Heart right ventricle (tissue), 16 donors: ENCODE results near the gene CD80. TPM values are rescaled to one million over a fixed set of nuclear protein-coding genes. Genes with fewer than 3 reads are reported as not detected.

Source experiments
- ATAC-seq, 8 donors: fragments of 200-7000 bp; cut with Tn5 transposase; one replicate each; pipeline ENCODE4 v1.9.1; 2020; ENCODE audit warnings: mild to moderate bottlenecking in 8 of 8, moderate library complexity in 8 of 8, moderate number of reproducible peaks in 1 of 8
- DNase-seq, 2 donors: peaks; one replicate each; pipeline ENCODE4 v3.0.0-alpha.2; 2020
- H3K27ac ChIP-seq, 10 donors: fragments of 200-600 bp; sonication (generic) in 2 of 10; one replicate each; pipeline versions ENCODE4 v1.5.0 to v1.8.0; 2020 to 2022; ENCODE audit warnings: mild to moderate bottlenecking in 3 of 10
- H3K27me3 ChIP-seq, 7 donors: fragments of 200-600 bp; one replicate each; pipeline ENCODE4 v1.8.0; 2021 to 2022; ENCODE audit warnings: mild to moderate bottlenecking in 2 of 7
- H3K36me3 ChIP-seq, 9 donors: fragments of 200-600 bp; sonication (generic) in 1 of 9; one replicate each; pipeline versions ENCODE4 v1.5.0 to v1.8.0; 2020 to 2022; ENCODE audit warnings: mild to moderate bottlenecking in 2 of 9
- H3K4me1 ChIP-seq, 9 donors: fragments of 200-600 bp; sonication (generic) in 1 of 9; one replicate each; pipeline versions ENCODE4 v1.5.0 to v1.8.0; 2020 to 2022; ENCODE audit warnings: mild to moderate bottlenecking in 4 of 9
- H3K4me3 ChIP-seq, 10 donors: fragments of 200-600 bp; sonication (generic) in 2 of 10; one replicate each; pipeline versions ENCODE4 v1.5.0 to v1.8.0; 2020 to 2022; ENCODE audit warnings: mild to moderate bottlenecking in 7 of 10, moderate library complexity in 2 of 10
- H3K9me3 ChIP-seq, 11 donors: fragments of 200-600 bp in 10 of 11; sonication (generic) in 2 of 11; one replicate each; pipeline versions ENCODE4 v1.5.0 to v1.8.0; 2013 to 2022; ENCODE audit warnings: mild to moderate bottlenecking in 2 of 11, control low read depth in 1 of 11, moderate library complexity in 1 of 11
- WGBS, 2 donors: extraction: QIAGEN DNeasy Blood & Tissue Kit; methylation state at CpG; one replicate each; pipeline ENCODE4 v1.1.7; 2013; ENCODE audit warnings: inconsistent platforms in 1 of 2; 5-methylcytosine and 5-hydroxymethylcytosine counted together
- intact Hi-C, 10 donors: fragments of 100-400 bp; cut with DNase I; formaldehyde crosslinking; loops; one replicate each; pipeline versions ENCODE4 v1.11.1 to v1.14.2; 2022
- polyA plus RNA-seq, 2 donors: library from polyadenylated mRNA; stranded (reverse); fragments of 200-250 nt; gene quantifications; one replicate each; pipeline ENCODE4 v1.2.3, GENCODE V29; 2013
- total RNA-seq, 10 donors: library from RNA; stranded (reverse); fragmentation: NEBNext Ultra II Directional in 3 of 10; extraction: Animal tissue kit (Norgen Biotek cat#: 25700) in 3 of 10; gene quantifications; one replicate each; pipeline versions ENCODE4 v1.2.1 to v1.2.4, GENCODE V29; 2021 to 2023
- TF ChIP-seq, protein P1 (sequence below), 9 donors: fragments of 200-600 bp; sonication (generic) in 2 of 9; IDR thresholded peaks; one replicate each; pipeline versions ENCODE4 v1.5.0 to v1.8.0; 2021 to 2022; ENCODE audit warnings: antibody characterized with exemption in 9 of 9, mild to moderate bottlenecking in 5 of 9, moderate library complexity in 1 of 9
- donor health status: Arrhythmogenic right ventricular cardiomyopathy.
- donor health status: ischemic (EF 13 %, LVEDD 7.1; RV severe dilation, severe dysfunction).
- donor health status: healthy with polysubstance abuse.
- donor health status: DM: no; HTN: yes; CAD: no.
- donor health status: DM: no; HTN: no; CAD: no.
- donor health status: ischemic (EF 25% LVEDD 6.9; RV normal size, moderate dysfunction).
- donor health status: ischemic (EF 25% LVEDD 5.7; RV mildly dilated, moderate dysfunction).
- donor health status: healthy.
- donor health status: DM: yes; HTN: yes; CAD: no.
- donor health status: Ischemic cardiomyopathy.
- donor health status: ischemic (EF 35%, LVEDD 5.7; RV mildly dilated, moderate dysfunction).
- donor health status: nonischemic (EF 11% LVEDD 7.7; RV severe dilation, severe dysfunction).
- donor health status: DM: yes; HTN: yes; CAD: no.
- donor health status: PGD.
- donor health status: ischemic (EF 29% LVEDD 5.4; RV normal size, mild dysfunction).
- donor health status: nonischemic (EF 23%, LVEDD 6.1; RV moderate dilation, normal function).

Gene CD80
- total and polyA plus RNA-seq, 12 donors, result 0.01 to 1.6 (median 0.33) TPM; not detected in 6

DNA sequence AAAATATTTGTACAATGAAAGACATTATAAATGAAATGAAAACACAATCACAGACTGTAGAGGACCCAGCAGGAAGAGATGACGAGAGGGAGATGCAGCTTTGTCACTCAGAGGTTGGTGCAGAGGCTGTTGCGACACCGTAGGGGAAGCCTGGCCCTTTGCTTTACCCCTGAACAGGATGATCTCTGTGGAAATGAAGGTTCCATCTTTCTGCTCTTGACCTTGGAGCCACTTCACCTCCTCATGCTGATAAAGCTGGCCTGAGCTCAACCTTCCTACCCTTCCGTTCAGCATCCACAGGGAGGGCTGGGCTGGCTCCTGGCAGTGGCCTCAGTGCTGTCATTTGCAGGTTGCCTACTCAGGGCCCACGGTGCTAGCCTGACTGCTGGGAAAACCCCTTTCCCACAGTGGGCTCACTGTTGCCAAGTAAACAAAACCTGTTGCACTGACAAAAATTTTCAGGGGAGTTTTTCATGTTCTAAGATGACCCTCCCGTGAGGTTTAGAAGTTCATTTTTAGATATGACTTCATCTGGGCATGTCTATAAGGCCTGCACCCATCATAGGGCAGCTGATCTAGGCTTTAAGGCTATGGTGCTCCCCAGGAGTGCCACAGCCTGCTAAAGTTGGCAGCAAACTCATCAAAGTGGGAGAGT is 3.0 kb upstream of the CD80 start:
- Histone ChIP-seq H3K9me3 (peaks cover 0 to 10% (median 0%) of the 10 kb centered on the region in 11 donors), H3K4me3 (no peak overlapping the region), H3K36me3 (no peaks in the 10 kb centered on the region), H3K27ac (peak overlapping the region in 1 of 10 donors; percentile 16), H3K27me3 (no peaks in the 10 kb centered on the region), H3K4me1 (peaks cover 0 to 16% (median 8%) of the 10 kb centered on the region in 9 donors)
- intact Hi-C loops, result no loop called here
- WGBS, 2 donors, result 37 to 47% methylated on average over 6 of the region's 6 CpGs
- TF ChIP-seq, protein P1, sequence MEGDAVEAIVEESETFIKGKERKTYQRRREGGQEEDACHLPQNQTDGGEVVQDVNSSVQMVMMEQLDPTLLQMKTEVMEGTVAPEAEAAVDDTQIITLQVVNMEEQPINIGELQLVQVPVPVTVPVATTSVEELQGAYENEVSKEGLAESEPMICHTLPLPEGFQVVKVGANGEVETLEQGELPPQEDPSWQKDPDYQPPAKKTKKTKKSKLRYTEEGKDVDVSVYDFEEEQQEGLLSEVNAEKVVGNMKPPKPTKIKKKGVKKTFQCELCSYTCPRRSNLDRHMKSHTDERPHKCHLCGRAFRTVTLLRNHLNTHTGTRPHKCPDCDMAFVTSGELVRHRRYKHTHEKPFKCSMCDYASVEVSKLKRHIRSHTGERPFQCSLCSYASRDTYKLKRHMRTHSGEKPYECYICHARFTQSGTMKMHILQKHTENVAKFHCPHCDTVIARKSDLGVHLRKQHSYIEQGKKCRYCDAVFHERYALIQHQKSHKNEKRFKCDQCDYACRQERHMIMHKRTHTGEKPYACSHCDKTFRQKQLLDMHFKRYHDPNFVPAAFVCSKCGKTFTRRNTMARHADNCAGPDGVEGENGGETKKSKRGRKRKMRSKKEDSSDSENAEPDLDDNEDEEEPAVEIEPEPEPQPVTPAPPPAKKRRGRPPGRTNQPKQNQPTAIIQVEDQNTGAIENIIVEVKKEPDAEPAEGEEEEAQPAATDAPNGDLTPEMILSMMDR (IDR thresholded peaks at IDR 0.05), result no peak
- ATAC-seq, result peak in 7 of 8 donors; percentile 57 to 85 (median 75)
- DNase-seq, result no peak

DNA sequence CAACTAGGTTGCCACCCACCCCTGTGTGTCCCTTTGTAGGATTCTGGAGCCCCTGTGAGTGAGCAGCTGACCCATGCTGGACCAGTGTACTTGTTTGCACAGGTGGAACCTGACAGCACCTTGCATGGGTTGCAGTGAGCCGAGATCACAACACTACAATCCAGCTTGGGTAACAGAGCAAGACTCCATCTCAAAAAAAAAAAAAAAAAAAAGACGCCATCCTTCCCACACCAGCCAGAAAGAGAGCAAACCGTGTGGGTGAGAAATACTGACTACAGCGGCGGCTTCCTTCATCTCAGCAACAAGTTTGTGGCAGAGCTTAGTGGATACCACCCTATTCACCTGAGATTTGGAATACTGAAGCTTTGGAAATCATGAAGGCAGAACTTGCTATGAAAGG is 746 bp upstream of the CD80 start:
- Histone ChIP-seq H3K4me1 (peaks cover 0 to 26% (median 8%) of the 10 kb centered on the region in 9 donors), H3K27me3 (no peaks in the 10 kb centered on the region), H3K4me3 (no peak overlapping the region), H3K27ac (no peak overlapping the region), H3K9me3 (peaks cover 0 to 10% (median 0%) of the 10 kb centered on the region in 11 donors), H3K36me3 (no peaks in the 10 kb centered on the region)
- 92 to 93% methylated on average over 5 of the region's 5 CpGs for WGBS, 2 donors
- DNase-seq (no peak), ATAC-seq (no peak)
- TF ChIP-seq, protein P1 (IDR thresholded peaks at IDR 0.05), result no peak
- intact Hi-C loops, result no loop called here

DNA sequence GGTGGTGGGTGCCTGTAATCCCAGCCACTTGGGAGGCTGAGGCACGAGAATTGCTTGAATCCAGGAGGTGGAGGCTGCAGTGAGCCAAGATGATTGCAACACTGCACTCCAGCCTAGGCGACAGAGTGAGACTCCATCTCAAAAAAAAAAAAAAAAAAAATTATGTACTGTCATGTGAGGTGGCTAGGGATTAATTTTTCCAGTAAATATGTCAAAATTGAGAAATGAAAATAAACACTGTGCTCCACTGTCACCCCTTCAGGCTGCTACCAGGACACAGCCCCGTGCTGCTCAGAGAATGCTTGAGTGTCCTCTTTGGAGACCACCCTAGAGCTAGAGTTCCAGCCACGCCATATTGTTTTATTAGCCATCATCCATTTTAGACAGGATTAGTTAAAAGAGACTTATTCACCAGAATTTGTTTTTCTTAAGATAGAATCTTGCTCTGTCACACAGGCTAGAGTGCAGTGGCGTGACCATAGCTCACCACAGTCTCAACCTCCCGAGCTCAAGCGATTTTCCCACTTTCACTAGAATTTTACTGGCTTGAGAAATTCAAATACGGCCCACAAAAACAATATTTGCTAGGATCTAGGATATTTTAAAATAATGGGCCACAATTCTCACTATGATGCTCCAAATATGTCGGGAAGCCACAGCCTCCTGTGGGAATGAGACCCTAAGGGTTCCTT is 642 bp downstream of the CD80 start:
- H3K9me3 ChIP-seq, result peaks cover 0 to 5% (median 0%) of the 10 kb centered on the region in 11 donors
- H3K36me3 ChIP-seq, result no peaks in the 10 kb centered on the region
- H3K4me3 ChIP-seq, result peak overlapping the region in 1 of 10 donors; percentile 29
- WGBS, 2 donors, result 95 to 97% methylated on average over 9 of the region's 9 CpGs
- intact Hi-C loops, result no loop called here
- H3K27me3 ChIP-seq, result no peaks in the 10 kb centered on the region
- TF ChIP-seq, protein P1 (IDR thresholded peaks at IDR 0.05), result no peak
- peaks cover 0 to 35% (median 8%) of the 10 kb centered on the region in 9 donors for H3K4me1 ChIP-seq
- DNase-seq (no peak), ATAC-seq (no peak)
- peak overlapping the region in 1 of 10 donors; percentile 75 for H3K27ac ChIP-seq

DNA sequence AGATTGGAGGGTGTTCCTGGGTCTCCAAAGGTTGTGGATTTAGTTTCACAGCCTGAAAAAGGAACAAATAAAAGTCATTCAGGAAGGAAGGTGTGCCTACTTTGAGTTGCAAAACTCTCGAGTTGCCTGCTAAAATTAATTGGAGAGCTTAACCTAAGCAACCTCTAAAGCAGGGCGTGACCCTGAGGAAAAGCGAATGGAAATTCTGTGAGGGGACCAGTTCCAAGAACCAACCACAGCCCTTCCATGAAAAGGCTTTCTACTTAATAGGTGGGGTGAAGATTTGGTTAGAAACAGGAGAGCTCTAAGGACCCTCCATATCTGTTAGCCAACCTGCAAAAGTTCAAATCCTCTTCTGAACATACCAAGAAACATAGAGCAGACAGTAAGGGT is 1.5 kb downstream of the CD80 start:
- intact Hi-C loops, result no loop called here
- Histone ChIP-seq H3K27me3 (no peaks in the 10 kb centered on the region), H3K9me3 (no peaks in the 10 kb centered on the region), H3K4me3 (no peak overlapping the region), H3K27ac (no peak overlapping the region), H3K4me1 (peaks cover 0 to 35% (median 7%) of the 10 kb centered on the region in 9 donors), H3K36me3 (no peaks in the 10 kb centered on the region)
- 76 to 86% methylated on average over 3 of the region's 3 CpGs for WGBS, 2 donors
- DNase-seq (no peak), ATAC-seq (no peak)
- TF ChIP-seq, protein P1 (IDR thresholded peaks at IDR 0.05), result no peak
